Kidney glomerular epithelial cell (primary cell): ENCODE measurements around the gene SH3BP4.
A peak's percentile ranks its signal among the peaks of the same experiment; 100 is the strongest.

ENCODE experiments used
- DNase-seq: peaks from one replicate; lab custom pipeline; 2025; lab: John Stamatoyannopoulos, UW

Gene SH3BP4

DNA sequence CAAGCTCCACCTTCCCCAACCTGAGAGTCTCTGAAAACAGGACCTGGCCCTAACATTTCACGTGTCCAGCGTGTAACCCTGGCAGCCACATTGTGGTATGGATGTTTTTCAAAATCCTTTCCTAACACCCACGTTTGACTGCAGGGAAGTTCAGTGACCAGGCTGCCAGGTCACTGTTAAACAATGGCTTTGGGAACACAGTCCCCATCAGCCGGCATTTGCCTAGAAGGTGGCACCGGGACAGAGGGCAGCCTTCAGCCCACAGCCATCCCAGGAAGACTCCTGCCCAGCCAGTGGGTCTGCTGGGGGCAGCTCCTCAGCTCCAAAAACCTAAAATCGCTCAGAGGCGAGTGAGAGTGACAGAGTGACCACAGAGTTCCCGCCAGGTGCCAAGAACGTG lies 140.2 kb downstream of the SH3BP4 start:
- DNase-seq, result no peak

DNA sequence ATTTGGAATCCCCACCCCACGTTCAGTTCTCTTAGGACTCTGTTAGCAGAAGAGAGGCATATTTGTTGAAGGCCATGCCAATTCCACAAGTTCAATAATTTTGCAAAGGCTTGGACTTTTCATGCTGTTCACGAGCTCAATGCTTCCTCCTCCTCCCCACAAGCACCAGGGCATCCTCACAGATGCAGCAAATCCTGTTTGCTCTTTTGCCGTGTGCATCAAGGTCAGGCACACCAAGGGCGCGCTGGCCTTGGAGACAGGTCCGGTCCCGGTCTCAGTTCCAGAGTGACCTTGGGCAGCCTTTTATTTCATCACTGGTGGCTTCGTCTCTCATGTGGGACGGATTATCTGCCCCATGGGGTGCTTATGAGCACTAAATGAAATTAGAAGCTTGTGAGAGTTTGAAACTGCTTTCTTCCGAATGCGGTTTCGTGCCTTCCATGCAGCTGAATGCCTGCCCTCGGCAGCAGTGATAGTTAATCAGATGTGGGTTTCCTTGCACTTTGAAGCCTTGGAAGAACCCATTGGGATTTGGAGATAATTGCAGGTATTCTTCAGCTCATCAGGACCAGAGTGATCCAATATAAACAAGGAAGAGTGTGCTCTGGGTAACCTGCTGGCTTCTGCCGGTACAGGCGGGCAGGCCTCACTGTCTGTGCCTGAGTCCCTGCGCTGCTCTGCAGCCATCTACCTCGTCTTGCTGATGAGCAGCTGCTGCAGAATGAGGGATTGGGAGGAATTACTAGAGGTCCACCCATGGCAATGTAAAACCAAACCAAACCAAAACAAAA lies 140.8 kb downstream of the SH3BP4 start:
- DNase-seq, result no peak

DNA sequence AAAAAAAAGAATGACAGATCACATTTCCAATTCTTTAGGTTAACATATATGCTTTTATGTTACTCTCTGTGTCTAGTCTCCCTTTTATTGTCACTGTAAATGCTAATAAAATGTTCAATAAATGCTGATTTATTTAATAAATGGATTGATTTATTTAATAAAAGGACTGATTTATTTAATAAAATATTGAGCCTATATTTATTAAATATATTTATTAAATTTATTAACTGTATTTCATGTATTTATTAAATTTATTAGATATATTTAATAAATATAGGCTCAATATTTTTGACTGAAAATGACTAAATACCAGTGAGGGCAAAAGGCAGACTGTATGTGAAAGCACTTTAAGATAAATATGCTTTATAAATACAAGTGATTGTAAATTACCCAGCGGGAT lies 142.6 kb downstream of the SH3BP4 start:
- no peak for DNase-seq

DNA sequence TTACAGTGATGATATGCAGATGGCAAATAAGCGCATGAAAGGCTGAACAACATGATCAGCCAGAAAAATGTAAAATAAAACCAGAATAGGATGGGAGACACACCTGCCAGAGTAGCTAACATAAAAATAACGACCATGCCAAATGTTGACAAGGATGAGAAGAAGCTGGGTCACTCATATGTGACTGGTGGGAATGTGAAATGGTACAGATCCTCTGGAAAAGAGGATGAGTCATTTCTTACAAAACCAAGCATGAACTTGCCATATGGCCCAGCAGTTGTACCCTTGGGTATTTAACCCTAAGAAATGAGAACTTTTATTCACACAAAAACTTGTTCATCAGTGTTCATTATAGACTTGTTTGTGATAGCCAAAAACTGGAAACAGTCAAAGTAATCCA lies 143.8 kb downstream of the SH3BP4 start:
- DNase-seq, result peak; percentile 10

DNA sequence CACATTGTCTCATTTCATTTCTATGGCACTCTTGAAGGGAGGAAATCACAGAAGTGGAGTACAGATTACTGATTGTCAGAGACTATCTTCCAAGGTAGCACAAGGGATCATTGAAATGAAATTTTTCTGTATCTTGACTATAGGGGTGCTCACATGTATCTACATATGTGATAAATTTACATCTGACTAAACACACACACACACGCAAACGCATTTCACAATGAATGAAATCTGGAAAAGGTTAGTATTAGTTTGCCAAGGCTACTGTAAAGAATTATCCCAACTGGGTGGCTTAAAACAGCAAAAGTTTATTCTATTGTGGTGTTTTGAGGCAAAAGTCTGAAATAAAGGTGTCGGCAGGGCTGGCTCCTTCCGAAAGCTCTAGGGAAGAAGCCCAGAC lies 144.6 kb downstream of the SH3BP4 start:
- no peak for DNase-seq

DNA sequence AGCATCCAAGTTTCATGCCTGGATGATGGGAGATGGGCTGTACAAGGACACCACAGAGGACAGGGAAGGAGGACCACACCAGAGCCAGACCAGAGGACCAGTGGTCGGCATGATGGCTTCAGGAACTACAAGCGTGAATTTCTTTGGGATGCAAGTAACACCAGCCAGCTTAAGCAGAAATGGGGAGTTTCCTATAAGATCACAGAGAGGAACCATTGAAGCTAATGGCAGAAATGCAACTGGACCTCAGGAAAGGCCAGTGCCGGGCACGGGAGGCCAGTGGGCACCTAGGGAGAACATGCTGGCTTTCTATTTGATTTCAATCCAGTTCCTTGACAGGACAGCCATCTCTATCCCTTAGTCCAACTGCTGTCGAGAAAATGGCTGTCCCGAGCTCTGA lies 145.4 kb downstream of the SH3BP4 start:
- no peak for DNase-seq

DNA sequence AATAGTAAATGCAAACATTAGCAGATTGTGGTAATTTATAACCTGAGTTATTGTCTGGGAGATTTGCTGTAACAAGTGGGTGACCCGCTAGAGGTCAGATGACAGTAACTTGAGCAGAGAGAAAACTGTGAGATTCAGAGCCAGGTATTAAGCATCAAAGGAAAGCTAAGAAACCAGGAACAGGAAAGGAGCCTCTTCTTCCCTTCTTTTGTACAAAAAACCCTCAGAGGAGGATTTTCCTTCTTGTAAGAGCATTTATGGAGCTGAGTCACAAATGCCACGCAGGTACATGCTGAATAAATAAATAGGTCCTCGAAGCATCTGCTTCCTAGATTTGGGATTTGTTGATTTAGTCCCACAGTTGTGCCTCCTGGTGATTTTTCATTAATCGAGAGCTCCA lies 146.5 kb downstream of the SH3BP4 start:
- peak; percentile 19 for DNase-seq

DNA sequence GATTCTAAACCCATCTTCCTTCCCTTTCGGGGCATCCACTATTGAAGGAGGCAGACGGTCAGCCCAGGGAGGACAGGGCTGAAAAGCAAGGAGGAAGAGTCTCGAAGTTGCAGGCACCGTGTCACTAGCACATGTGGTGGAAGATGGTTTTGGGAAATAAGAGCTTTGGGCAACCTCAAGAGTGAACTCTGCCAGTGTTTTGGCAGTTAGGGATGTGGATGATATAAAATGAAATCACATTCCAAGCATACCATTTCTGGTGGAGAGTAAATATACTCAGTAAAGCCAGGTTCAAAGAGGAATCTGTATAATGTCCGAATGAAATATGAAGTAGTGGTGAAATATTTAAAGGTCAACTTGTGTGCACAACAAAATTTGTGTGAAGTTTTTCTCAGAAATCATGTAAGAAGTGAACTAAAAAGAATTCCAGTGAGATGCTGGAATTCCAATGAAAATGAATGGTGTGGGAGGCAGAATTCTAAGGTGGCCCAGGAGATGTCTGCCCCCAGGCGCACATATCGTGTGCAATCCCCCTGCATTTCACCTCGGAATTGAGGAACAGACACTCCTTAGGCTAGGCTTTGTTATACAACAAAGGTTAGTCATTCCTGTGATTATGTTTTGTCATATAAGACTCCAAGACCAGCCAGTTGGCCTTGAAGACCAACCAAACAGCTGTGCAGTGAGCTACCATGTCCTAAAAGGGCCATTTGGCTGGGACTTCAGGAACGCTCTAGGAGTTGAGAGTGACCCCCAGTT lies 147.1 kb downstream of the SH3BP4 start:
- peak; percentile 38 for DNase-seq

DNA sequence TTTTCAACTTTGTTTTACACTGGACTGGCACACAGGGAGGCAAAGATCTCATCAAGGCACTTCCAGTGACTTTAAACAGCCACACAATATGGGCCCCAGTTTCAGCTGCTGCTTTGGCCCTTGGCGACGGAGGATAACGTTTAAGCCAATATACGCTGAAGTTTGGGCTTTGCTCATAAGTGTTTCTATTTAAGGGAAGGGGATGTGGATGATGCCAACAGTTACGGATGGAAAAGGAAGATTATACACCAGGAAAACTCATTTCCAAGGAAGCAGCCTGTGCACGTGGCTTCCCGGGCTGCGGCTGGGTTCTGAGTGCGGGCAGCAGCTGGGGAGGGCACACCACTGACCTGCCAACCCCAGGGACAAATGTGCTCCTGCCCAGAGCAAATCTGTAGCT lies 151.1 kb downstream of the SH3BP4 start:
- DNase-seq, result no peak
